HL-60 (cell line): ENCODE measurements around the gene PLIN3.
"Not testable (repeated sequence)": the region's sequence is repeated elsewhere in the genome, so short reads cannot be mapped to it uniquely, and the experiment has no call there.

ENCODE experiments used
- CTCF ChIP-seq: IDR thresholded peaks from one replicate; pipeline ENCODE4 v1.5.1; 2011; ENCODE audit warnings: low read length, control low read depth, inconsistent platforms; ENCODE audit not compliant: insufficient read depth
- POLR2AphosphoS5 ChIP-seq: IDR thresholded peaks from 2 replicates; pipeline ENCODE4 v1.6.1; 2012; ENCODE audit warnings: low read depth

- not testable (repeated sequence) for TF ChIP-seq CTCF, POLR2AphosphoS5
Measured at GRCh38 chr19:4831979-4832340, 35.5 kb downstream of the PLIN3 start.
